Stimulated activated CD4-positive, alpha-beta T cell treated with anti-CD3 and anti-CD28 coated beads, Interleukin-4, amount 100 ng/mL, for 1 hour (primary cell): ENCODE data around the gene GRIK1.

ENCODE experiments used
- DNase-seq: peaks from one replicate; pipeline ENCODE4 v3.0.0-alpha.2; 2020

The GRIK1 gene

DNA sequence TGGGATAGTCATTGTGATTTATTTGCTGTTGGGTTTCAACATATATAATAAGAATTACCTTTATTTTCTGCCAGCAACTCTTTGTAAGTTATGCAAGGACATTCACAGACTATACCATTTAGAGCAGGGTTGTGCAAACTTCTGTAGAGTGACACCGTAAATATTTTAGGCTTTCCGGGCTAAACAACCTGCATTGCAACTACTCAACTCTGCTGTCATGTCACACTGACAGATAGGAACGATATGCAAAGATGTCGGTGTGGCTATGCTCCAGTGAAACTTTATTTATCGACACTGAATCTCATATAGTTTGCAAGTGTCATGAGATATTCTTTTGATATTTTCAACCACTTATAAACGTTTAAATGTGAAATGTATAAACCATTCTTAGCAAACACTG, 430.7 kb downstream of the GRIK1 start:
- no peak for DNase-seq

DNA sequence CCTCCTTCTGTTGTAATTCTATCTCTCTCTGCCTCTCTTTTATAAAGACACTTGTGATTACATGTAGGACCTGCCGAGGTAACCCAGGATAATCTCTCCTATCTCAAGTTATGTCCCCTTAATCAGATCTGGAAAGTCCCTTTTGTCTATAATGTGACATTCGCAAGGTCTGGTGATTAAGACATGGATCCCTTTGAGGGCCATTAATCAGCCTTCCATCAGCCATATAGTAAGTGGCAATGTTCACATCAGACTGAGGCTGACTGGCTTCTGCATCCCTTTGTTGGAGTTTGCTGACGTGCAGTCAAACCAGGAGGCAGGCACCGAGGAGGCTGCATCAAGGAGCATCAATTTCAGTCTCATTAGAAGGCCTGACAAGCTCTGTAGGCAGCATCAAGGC, 431.5 kb downstream of the GRIK1 start:
- no peak for DNase-seq

DNA sequence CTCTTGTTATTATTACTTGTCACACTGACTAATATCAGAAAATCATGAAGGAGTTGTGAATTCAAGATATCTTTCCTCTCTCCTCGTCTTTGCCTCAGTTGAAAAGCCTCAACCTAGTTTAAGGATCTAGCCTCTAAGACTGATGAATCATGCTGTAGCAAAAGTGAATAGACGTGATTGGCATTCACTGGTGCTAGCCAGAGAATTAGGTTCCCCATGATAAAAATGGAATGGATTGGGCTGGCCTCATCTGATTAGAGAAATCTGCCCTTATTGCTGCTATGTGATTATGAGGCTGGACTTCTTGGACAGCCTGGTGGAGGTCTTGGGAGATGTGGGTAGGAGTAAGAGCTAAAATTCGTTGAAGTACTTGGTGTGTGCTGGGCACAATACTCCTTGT, 432.8 kb downstream of the GRIK1 start:
- DNase-seq, result no peak

DNA sequence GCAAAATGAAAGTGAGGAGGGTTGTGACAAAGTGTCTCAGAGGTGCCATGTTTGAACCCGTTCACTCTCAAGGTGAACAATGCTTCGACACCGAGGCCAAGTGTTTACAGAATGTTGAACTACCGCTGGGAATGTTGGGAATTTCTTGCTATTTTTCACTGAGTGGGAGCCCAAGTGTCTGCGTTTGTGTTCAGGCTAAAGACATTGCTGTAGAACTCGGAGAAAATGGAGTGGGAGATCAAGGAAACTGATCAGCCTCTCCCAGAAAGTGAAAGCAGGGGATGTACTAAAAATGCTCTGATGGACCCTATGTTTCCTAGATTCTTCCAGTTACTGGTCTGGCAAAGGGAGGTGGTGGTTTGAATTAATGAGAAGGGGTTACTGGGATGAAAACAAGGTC, 433.6 kb downstream of the GRIK1 start:
- no peak for DNase-seq

DNA sequence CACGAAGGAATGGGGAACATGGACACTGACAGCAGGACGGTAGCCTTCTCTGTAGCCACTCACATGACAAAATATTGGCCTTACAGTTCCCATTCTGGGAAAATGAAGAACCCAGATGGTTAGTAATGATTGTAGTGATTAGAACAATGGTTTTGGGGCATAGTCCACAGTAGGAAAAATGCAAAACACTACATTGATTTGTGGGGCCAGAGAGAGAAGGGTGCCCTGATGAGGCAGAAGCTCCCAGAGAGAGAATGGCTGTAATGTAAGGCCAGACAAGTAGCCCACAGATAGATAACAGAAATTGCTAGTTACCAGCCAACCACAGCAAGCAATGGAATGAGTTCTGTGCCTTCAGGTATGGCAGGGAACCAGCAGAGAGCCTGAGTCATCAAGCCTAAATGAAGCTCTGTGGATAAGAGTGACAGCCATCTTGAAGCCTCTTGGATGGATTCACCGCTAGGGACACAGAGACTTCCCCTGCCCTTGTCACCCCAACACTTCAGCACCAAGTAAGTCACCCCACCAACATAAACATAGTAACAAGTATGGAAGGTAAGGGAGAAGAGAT, 435.0 kb downstream of the GRIK1 start:
- DNase-seq, result no peak

DNA sequence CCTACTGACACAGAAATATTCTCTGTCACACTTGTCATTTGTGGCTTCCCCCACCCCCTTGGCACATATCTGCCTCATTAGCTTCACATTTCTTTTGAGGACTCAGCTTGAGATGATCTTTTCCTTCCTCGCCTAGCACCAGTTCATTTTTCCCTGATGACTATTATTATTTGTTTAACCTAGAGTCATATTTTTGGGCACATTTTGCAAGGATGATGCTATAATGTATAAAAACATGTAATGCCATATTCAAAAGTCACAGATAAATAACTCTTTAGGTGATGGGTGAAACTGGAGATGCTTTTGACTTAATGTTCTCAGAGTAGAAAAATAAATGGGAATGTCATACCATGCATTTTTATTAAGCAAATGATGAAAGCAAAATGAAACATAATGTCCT, 438.3 kb downstream of the GRIK1 start:
- DNase-seq, result no peak

DNA sequence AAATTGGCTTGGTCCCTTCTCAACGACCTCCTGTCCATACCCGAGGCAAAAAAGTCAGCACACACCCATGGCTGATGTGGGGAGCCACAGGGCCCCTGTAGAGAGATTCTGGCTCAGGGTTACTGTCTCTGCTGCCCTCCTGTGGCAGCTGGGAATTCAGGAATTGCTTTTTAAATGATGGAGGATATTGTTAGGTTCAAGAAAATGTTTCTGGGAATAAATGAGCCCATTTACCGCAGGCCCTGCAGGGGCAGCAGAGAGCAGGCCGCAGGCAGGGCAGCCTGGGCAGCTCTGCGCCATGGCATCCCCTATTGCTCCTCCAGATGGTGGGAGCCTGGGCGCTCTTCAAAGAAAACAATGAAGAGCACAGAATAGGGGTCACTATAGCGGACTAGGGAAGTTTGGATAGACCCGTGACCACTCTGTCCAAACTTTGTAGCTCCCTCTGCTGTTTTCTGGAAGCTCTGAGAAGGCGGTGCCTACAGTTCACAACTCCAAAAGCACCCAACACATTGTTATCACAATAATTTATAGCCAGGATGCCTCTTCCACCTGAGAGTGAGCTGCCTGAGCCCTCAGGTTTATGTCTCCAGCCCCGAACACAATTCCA, 440.0 kb downstream of the GRIK1 start:
- peak; percentile 1 for DNase-seq

DNA sequence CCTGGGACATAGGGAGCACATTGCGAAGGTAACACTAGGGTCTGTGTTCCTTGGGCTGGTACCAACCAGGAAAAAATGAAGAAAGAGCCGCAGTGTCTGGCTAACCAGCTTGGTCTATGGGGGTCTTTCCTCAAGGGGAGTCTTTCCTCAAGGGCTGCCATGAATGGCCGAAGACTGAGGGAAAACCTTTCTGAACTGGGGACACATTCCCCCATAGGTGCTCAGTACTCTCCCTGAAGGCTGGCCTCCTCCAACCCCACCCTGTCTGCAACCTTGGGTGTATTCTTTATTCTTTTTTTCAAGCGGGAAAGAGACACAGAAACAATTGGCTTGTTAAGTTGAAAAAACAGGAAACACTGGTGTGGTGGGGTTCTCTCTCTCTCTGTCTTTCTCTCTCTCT, 440.6 kb downstream of the GRIK1 start:
- DNase-seq, result no peak

DNA sequence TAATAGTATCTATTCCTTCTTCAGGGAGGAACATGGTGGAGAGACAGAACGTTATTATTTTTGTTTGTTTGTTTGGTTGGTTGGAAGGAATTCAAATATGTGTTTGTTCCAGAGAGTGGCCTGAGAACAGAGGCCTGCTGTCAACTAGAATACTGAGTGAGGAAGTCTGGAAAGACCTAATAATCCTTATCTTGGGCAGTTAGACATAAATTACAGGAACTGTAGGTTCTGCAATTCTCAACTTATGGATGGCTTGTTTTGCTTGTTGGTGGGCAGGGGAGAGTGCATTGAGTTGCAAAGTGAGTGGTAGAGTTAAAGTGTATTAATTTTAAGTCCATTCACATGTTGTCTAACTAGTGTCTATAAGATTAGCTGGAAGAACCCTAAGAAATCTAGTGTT, 443.5 kb downstream of the GRIK1 start:
- DNase-seq, result no peak

DNA sequence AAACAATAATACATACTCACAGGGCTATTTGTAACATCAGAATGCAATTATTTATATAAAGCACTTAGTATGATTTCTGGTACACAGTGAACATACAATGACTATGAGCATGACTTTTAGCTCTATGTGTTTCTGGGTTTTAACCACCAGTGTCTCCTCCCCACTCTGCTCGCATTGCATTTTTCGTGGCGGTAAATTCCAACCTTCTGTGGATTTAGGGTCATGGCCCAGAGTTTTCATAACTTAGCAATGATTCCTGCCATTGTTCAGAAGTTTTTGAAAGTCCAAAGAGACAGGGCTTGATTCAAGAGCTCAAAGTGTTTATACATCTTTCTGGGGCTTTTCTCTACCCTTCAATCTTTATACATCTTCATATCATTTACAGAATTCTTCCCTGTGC, 449.8 kb downstream of the GRIK1 start:
- DNase-seq, result no peak

DNA sequence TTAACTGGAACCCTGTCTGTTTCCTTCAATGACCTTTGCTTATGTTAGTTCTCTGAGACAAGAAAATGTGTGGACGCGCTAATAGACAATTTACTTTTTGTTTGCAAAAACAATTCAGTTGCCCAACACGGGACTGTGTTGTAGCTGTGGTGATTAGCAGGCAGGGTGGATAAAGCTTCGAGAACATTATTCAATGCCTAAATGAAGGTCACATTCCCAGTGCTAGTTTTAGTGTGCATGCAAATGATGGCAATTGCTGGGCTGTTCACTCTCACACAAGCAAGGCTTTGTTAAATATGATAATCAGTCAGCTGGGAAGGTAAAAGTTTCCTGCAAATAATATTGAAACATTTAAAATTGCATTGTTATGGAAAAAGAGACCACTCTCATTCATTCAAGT, 452.6 kb downstream of the GRIK1 start:
- DNase-seq, result no peak
